Heart left ventricle (tissue), 13 donors: ENCODE results near the gene CDC42SE2.

Experiments used
- POLR2A ChIP-seq, 2 donors: fragments of 450-650 bp; IDR thresholded peaks; one replicate each; pipeline ENCODE4 v1.6.1; 2017; ENCODE audit warnings: antibody characterized with exemption in 2 of 2, mild to moderate bottlenecking in 2 of 2, moderate library complexity in 2 of 2
- TF ChIP-seq, protein P1 (sequence below), 12 donors: fragments of 200-600 bp; sonication (generic) in 4 of 12; IDR thresholded peaks; one replicate each; pipeline versions ENCODE4 v1.5.0 to v1.8.0; 2018 to 2022; ENCODE audit warnings: antibody characterized with exemption in 12 of 12, mild to moderate bottlenecking in 5 of 12
- donor health status: ischemic (EF 13 %, LVEDD 7.1; RV severe dilation, severe dysfunction).
- donor health status: DM: no; HTN: yes; CAD: no.
- donor health status: DM: no; HTN: no; CAD: no.
- donor health status: ischemic (EF 25% LVEDD 6.9; RV normal size, moderate dysfunction).
- donor health status: ischemic (EF 25% LVEDD 5.7; RV mildly dilated, moderate dysfunction).
- donor health status: ischemic (EF 35%, LVEDD 5.7; RV mildly dilated, moderate dysfunction).
- donor health status: nonischemic (EF 11% LVEDD 7.7; RV severe dilation, severe dysfunction).
- donor health status: DM: yes; HTN: yes; CAD: no.
- donor health status: PGD.
- donor health status: ischemic (EF 29% LVEDD 5.4; RV normal size, mild dysfunction).
- donor health status: nonischemic (EF 23%, LVEDD 6.1; RV moderate dilation, normal function).

DNA sequence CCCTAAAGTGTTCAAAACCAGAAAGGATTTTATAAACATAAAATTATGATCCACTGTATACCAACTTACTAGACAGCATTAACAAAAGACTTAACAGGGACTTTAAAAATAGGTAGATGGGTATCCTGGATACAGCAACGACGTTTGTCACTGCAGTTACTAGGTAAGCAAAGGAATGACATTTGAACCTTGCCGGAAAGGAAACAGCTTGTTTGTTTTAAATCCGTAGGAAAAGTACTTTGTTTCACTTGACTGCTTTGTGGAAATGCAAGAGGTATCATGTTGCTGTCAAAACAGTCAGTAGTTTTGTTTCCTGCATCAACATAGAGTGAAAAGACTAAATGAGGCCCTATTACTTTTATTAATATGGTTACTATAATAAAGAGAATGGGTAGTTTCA lies 122.9 kb downstream of the CDC42SE2 start:
- TF ChIP-seq, protein P1, sequence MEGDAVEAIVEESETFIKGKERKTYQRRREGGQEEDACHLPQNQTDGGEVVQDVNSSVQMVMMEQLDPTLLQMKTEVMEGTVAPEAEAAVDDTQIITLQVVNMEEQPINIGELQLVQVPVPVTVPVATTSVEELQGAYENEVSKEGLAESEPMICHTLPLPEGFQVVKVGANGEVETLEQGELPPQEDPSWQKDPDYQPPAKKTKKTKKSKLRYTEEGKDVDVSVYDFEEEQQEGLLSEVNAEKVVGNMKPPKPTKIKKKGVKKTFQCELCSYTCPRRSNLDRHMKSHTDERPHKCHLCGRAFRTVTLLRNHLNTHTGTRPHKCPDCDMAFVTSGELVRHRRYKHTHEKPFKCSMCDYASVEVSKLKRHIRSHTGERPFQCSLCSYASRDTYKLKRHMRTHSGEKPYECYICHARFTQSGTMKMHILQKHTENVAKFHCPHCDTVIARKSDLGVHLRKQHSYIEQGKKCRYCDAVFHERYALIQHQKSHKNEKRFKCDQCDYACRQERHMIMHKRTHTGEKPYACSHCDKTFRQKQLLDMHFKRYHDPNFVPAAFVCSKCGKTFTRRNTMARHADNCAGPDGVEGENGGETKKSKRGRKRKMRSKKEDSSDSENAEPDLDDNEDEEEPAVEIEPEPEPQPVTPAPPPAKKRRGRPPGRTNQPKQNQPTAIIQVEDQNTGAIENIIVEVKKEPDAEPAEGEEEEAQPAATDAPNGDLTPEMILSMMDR (IDR thresholded peaks at IDR 0.05) = no peak
- TF ChIP-seq POLR2A (IDR thresholded peaks at IDR 0.05) = no peak
